Activated T-cell treated with anti-CD3 and anti-CD28 coated beads for 48 hours (primary cell): ENCODE results near the gene N4BP2L2.
"Not testable (repeated sequence)": the region's sequence is repeated elsewhere in the genome, so short reads cannot be mapped to it uniquely, and the experiment has no call there.

Experiments used
- DNase-seq: peaks from one replicate; pipeline ENCODE4 v3.0.0-alpha.2; 2020; ENCODE audit warnings: low read depth

Gene N4BP2L2

GRCh38 chr13:32538621-32539246 lies at the start of gene N4BP2L2:
TSS of gene N4BP2L2 (minus strand) at chr13:32538795. CDS start at chr13:32537027, 1,768 bp downstream.
- DNase-seq, result peak; percentile 81

- no peak for DNase-seq
These were observed 49.2 kb upstream of the N4BP2L2 start for GRCh38 chr13:32587811-32588170.

- peak; percentile 58 for DNase-seq
These were observed 48.6 kb upstream of the N4BP2L2 start for GRCh38 chr13:32587011-32587810.

DNA sequence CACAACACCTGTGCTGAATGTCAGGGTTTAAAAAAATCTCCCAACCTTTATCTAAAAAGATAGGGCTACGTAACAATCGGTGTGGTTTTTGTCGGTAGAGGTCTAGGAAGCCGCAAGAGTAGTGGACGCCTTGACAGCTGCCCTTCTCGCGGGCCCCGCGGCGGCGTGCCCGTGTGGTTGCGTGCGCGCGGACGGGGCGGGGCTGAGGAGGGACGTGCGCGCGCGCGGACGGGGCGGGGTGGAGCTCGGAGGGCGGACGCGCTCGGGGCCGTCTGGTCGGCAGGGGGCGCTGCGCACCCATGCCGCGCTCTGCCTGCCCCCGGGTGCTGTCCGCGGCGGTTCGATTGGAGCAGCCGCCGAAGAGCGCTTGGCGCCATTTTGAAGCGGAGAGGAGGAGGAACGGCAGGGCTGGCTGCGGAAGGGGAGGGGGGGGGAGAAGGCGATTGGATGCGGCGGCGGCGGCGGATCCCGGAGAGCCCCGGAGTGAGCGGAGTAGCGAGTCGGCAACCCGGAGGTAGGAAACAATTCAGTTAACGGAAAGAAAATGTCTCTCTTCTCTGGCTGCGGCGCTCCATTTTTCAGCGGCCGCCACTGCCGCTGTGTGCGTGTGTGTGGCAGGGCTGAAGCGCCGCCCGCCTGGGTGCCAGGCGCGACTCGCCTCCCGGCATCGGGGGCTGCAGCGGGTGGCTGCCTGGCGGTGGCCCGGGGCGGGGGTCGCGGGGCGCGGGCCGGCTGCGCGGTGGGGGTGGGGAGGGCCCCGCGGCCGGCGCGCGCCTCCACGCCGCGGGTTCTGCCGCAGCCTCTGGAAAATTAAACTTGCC lies 47.7 kb upstream of the N4BP2L2 start, which contains the start of gene PDS5B:
PDS5B (plus strand) TSS at position 373 of the 821 bp plus-strand sequence. CDS start 62,321 bp downstream, outside the sequence.
- peak; percentile 95 for DNase-seq

GRCh38 chr13:32585550-32586079 lies 47.0 kb upstream of the N4BP2L2 start:
- DNase-seq, result no peak

DNA sequence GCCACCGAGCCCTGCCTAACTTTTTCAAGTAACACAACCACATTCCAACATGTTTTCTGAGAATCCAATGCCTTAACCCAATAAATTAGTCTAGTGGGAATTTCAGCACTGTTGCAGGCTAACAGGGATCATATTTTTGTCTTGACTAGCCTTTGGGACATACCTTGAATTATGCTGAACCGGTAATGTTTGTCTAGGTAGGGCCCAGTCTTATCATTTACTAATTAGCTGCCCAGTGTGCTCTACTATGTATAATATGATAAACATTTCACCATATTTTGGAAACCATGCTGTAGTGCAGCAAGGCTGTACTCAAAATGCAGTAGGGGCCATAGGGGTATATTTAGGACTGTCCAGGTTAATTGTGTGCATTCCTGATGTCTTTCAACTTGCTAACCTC lies 44.4 kb upstream of the N4BP2L2 start:
- DNase-seq, result no peak

- no peak for DNase-seq
These were observed 43.7 kb upstream of the N4BP2L2 start for GRCh38 chr13:32582281-32582680.

DNA sequence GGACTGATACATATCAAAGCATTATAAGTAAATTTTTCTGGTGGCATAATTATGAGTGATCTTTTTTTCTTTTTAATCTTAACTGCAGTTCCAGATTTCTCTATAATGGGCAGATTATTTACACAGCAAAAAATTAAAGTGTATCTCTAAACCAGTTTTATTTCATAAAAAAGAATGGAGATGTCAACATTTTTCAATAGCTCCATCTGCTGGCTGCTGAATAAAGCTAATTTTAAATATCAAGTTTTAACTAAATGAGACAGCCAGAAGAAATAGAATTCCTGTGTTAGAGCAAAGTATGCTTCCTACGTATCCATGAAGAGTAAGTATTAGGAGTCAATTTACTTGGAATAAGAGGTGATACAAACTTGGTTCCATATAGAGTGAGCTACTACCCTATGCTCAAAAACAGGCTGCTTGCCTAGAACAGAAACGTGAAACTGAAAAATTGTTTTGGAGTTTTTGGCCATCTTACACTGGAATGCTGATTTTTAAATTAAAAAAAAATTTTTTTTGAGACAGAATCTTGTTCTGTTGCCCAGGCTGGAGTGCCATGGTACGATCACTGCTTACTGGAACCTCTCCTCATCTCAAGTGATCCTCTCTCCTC lies 42.7 kb upstream of the N4BP2L2 start:
- no peak for DNase-seq

DNA sequence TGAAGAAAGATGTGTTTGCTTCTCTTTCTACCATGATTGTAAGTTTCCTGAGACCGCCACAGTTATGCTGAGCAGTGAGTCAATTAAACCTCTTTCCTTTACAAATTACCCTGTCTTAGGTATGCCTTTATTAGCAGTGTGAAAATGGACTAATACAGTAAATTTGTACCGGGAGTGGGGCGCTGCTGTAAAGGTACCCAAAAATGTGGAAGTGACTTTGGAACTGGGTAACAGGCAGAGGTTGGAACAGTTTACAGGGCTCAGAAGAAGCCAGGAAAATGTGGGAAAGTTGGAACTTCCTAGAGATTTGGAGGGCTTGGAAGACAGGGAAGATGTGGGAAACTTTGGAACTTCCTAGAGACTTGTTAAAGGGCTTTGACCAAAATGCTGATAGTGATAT lies 38.4 kb upstream of the N4BP2L2 start:
- DNase-seq, result no peak

- not testable (repeated sequence) for DNase-seq
These were observed 37.1 kb upstream of the N4BP2L2 start for GRCh38 chr13:32575687-32576086.

DNA sequence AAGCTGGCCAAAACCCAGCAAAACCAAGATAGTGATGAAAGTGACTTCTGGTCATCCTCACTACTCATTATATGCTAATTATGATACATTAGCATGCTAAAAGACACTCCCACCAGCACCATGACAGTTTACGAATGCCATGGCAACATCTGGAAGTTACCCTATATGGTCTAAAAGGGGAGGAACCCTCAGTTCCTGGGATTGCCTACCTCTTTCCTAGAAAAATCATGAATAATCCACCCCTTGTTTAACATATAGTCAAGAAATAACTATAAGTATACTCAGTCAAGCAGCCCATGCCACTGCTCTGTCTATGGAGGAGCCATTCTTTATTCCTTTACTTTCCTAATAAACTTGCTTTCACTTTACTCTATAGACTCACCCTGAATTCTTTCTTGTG lies 22.2 kb upstream of the N4BP2L2 start:
- DNase-seq, result not testable (repeated sequence)

DNA sequence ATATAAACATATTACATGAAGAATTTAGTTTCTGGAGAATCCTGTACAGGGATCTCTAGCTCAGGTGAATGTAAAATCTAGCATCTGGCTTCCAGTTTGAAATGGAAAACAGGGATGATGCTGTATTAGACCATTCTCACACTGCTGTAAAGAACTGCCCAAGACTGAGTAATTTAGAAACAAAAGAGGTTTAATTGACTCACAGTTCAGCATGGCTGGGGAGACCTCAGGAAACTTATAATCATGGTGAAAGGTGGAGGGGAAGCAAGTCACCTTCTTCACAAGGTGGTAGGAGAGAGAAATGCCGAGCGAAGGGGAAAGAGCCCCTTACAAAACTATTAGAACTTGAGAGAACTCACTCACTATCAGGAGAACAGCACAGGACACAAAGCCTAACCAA lies 17.0 kb upstream of the N4BP2L2 start:
- DNase-seq, result no peak

- no peak for DNase-seq
These were observed 15.1 kb upstream of the N4BP2L2 start for GRCh38 chr13:32553720-32554119.

DNA sequence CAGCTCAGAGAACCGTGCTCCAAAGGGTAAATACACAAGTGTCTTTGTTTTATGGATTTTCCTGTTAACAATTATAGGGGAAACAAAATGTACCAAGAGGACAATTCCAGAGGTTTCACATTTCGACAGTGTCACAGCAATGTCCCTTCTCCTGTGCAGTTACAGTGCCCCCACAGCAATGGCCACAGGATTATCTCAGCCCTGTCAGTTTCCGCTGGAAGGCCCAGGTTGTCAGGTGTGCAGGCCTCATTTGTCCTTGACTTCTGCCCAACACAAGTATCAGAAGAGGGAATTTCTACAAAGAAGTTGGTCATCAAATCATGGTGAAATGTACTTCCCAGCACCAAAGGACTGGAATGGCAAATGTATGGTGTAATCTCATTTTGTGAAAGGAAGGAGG lies 11.2 kb upstream of the N4BP2L2 start:
- DNase-seq, result no peak

- DNase-seq, result no peak
These were observed 10.2 kb upstream of the N4BP2L2 start for GRCh38 chr13:32548837-32549236.

DNA sequence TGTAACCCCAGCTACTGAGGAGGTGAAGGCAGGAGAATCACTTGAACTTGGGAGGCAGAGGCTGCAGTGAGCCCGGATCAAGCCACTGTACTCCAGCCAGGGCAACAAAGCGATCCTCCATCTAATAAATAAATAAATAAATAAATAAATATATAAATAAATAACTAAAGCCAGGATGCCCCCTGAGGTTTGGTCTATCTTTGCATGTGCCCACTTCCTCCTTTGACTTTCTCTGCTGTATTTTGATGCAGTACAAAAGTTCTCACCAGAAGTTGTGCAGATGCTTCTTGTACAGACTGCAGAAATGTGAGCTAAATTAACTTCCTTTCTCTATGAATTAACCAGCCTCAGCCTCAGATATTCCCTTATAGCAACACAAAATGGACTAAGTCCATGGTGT lies 6.5 kb upstream of the N4BP2L2 start:
- no peak for DNase-seq

DNA sequence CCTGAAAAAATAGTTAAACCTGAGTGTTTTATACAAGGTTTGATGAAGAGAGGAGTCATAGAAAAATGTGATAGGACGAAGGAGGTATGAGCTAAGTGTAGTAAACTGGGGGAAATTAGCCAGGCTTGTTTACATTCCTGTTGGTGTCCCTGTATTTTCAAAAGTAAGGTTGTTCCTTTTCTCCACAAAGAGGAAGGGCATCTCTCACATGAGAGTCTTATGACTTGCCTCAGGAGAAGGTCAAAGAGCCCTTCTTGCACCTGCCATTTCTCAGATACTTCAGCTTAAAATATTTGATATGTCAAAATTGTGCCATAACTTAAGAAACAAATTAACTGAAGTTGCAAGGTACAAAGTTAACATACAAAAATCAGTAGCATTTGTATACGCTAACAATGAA lies 3.6 kb upstream of the N4BP2L2 start:
- no peak for DNase-seq

DNA sequence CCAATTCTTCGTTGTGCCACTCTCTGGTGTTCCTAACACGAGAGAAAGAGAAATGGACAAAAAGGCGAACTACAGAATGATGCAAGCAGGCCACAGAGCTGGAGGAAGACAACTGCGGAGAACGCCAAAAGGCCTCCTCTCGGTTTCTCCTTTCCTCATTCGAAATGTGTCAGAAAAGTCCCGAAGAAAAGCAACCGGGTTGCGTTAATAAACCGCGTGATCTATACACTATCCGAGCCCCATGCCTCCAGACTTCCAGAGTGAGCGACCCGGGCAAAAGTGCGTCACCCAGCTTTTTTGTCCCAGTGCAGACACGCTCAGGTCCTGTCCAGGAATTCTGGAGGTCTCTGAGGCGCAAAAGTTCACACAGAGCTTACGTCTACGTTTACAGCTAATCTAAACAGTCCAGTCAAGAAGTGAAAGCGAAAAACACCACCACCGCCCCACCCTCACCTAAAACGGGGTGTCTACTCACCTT lies 413 bp downstream of the N4BP2L2 start:
- DNase-seq, result no peak

- peak; percentile 42 for DNase-seq
These were observed 934 bp downstream of the N4BP2L2 start for GRCh38 chr13:32537580-32538142.

- DNase-seq, result no peak
These were observed 2.8 kb downstream of the N4BP2L2 start for GRCh38 chr13:32535748-32536147.

GRCh38 chr13:32535115-32535514 lies 3.5 kb downstream of the N4BP2L2 start:
- no peak for DNase-seq
